Endothelial cell of umbilical vein (primary cell): Measurements from ENCODE around the gene FTO. TPM values are rescaled to one million over a fixed set of nuclear protein-coding genes. Genes with fewer than 3 reads are reported as not detected.

Experiments used
- BruUV-seq: library from RNA; stranded (reverse); fragments of 400-500 nt; replicated peaks from 2 replicates; lab custom pipeline; 2021; lab: Mats Ljungman, UMichigan
- CTCF ChIA-PET: fragments of 300-600, 350-600 bp; sonication (Branson Sonifier 250); formaldehyde crosslinking; loops from one replicate; lab custom pipeline; 2021; ENCODE audit warnings: antibody characterized with exemption, inconsistent platforms; lab: Charles Lee
- POLR2A ChIA-PET: fragments of 300-600, 350-600 bp; sonication (Branson Sonifier 250); formaldehyde crosslinking; loops from one replicate; lab custom pipeline; 2021; ENCODE audit warnings: antibody characterized with exemption, inconsistent platforms; lab: Charles Lee
- DNase-seq: peaks from one replicate; pipeline ENCODE4 v3.0.0-alpha.2; 2011; ENCODE audit warnings: low read depth, low spot score
- FAIRE-seq: peaks from 2 replicates; lab custom pipeline; 2011; peaks lifted over from hg19 to GRCh38; lab: Jason Lieb, UNC
- H2AFZ ChIP-seq: 2 replicates; pipeline ENCODE4 v1.6.0; 2012; ENCODE audit warnings: low read depth, low read length, control low read depth, inconsistent platforms
- H3K27ac ChIP-seq: 2 replicates; pipeline ENCODE4 v1.5.1; 2011; ENCODE audit warnings: low read depth, mild to moderate bottlenecking, control low read depth, low read length, moderate library complexity; ENCODE audit not compliant: insufficient read depth
- H3K27me3 ChIP-seq, 2 experiments: 2 replicates each; pipeline versions ENCODE4 v1.6.0 to v1.6.1; 2011; ENCODE audit warnings: low read length in 2 of 2, mixed read lengths in 1 of 2; ENCODE audit not compliant: control insufficient read depth in 2 of 2, insufficient read depth in 2 of 2
- H3K36me3 ChIP-seq, 2 experiments: 2 replicates in 1 of 2; 3 replicates in 1 of 2; pipeline ENCODE4 v1.5.1; 2011; ENCODE audit warnings: low read length in 2 of 2, mild to moderate bottlenecking in 1 of 2, moderate library complexity in 1 of 2; ENCODE audit not compliant: control insufficient read depth in 2 of 2, insufficient read depth in 2 of 2; ENCODE audit errors: extremely low read depth in 1 of 2
- H3K4me1 ChIP-seq: 3 replicates; pipeline ENCODE4 v1.5.1; 2011; ENCODE audit warnings: mild to moderate bottlenecking, low read length; ENCODE audit not compliant: control insufficient read depth, insufficient read depth; ENCODE audit errors: extremely low read depth
- H3K4me2 ChIP-seq: 2 replicates; pipeline ENCODE4 v1.6.1; 2011; ENCODE audit warnings: low read length, control low read depth, mixed read lengths; ENCODE audit not compliant: insufficient read depth
- H3K4me3 ChIP-seq, 3 experiments: fragments of 200-600 bp in 1 of 3; sonication (generic), shearing (Covaris generic) in 1 of 3; replicated peaks in 1 of 3; 2 replicates each; pipeline ENCODE4 v1.5.1; 2011 to 2016; ENCODE audit warnings: control low read depth in 3 of 3, low read length in 3 of 3, mild to moderate bottlenecking in 2 of 3, inconsistent platforms in 1 of 3, low read depth in 1 of 3, moderate library complexity in 1 of 3; ENCODE audit not compliant: insufficient read depth in 1 of 3
- H3K79me2 ChIP-seq: 2 replicates; pipeline ENCODE4 v1.6.0; 2012; ENCODE audit warnings: low read length, inconsistent platforms; ENCODE audit not compliant: control insufficient read depth, insufficient read depth
- H3K9ac ChIP-seq: replicated peaks from 2 replicates; pipeline ENCODE3; 2011; ENCODE audit warnings: low read length, control low read depth; ENCODE audit not compliant: insufficient read depth; ENCODE audit errors: extremely low read depth
- H3K9me1 ChIP-seq: replicated peaks from 3 replicates; pipeline ENCODE4 v1.6.0; 2011; ENCODE audit warnings: mild to moderate bottlenecking, low read length; ENCODE audit not compliant: control insufficient read depth, insufficient read depth; ENCODE audit errors: extremely low read depth
- H3K9me3 ChIP-seq: replicated peaks from 2 replicates; pipeline ENCODE4 v1.5.1; 2012; ENCODE audit warnings: low read length, inconsistent platforms; ENCODE audit not compliant: control insufficient read depth, insufficient read depth
- H4K20me1 ChIP-seq: replicated peaks from 2 replicates; pipeline ENCODE3; 2011; ENCODE audit warnings: mild to moderate bottlenecking, low read length; ENCODE audit not compliant: control insufficient read depth, insufficient read depth; ENCODE audit errors: extremely low read depth
- EZH2 ChIP-seq: IDR thresholded peaks from 2 replicates; pipeline ENCODE4 v1.6.1; 2012; ENCODE audit warnings: borderline replicate concordance, low read depth, mild to moderate bottlenecking, moderate library complexity, low read length, inconsistent platforms; ENCODE audit not compliant: severe bottlenecking
- FOS ChIP-seq: IDR thresholded peaks from 2 replicates; pipeline ENCODE4 v1.6.1; 2011; ENCODE audit warnings: mild to moderate bottlenecking, low read length, moderate library complexity, borderline replicate concordance; ENCODE audit not compliant: insufficient read depth
- GATA2 ChIP-seq: IDR thresholded peaks from 2 replicates; pipeline ENCODE4 v1.7.0; 2011; ENCODE audit warnings: low read depth, mild to moderate bottlenecking, moderate library complexity, mixed read lengths, low read length; ENCODE audit not compliant: insufficient read length, insufficient read depth
- JUN ChIP-seq: IDR thresholded peaks from 2 replicates; pipeline ENCODE4 v1.6.1; 2011; ENCODE audit warnings: borderline replicate concordance, low read depth; ENCODE audit not compliant: insufficient read length, insufficient read depth
- MYC ChIP-seq: IDR thresholded peaks from one replicate; pipeline ENCODE4 v1.6.1; 2011; ENCODE audit warnings: mild to moderate bottlenecking, low read depth, low read length
- POLR2A ChIP-seq: IDR thresholded peaks from 2 replicates; pipeline ENCODE4 v1.6.1; 2012; ENCODE audit warnings: low read depth, mild to moderate bottlenecking, control low read depth, low read length
- POLR2AphosphoS5 ChIP-seq: IDR thresholded peaks from 2 replicates; pipeline ENCODE4 v1.6.1; 2012; ENCODE audit warnings: low read depth, mild to moderate bottlenecking, control low read depth, low read length, moderate library complexity; ENCODE audit not compliant: insufficient read depth
- dilution Hi-C: fragments of 300-500 bp; cut with MboI; formaldehyde crosslinking; loops from one replicate; pipeline ENCODE4 v1.15.0; 2019; ENCODE audit warnings: low sequenced_read_pairs; ENCODE audit not compliant: extremely low pct_ligation_motif_present
- intact Hi-C: fragments of 100-400 bp; cut with micrococcal nuclease; formaldehyde crosslinking; loops from one replicate; pipeline ENCODE4 v1.10.0; 2022
- polyA plus RNA-seq, 4 experiments: library from polyadenylated mRNA; depleted of rRNA in 3 of 4; stranded (reverse) in 3 of 4; unstranded in 1 of 4; fragments of >200 nt; gene quantifications; 2 replicates each; pipeline versions ENCODE4 v1.2.1 to v1.2.3, GENCODE V29; 2011 to 2012; ENCODE audit warnings: missing spikeins in 1 of 4
- total RNA-seq: library from RNA; stranded (reverse); gene quantifications from 2 replicates; pipeline ENCODE4 v1.2.3, GENCODE V29; 2021
- TF ChIP-seq, protein P1 (sequence below), 2 donors: IDR thresholded peaks; 1 replicate in 1 of 2; 2 replicates in 1 of 2; pipeline ENCODE4 v1.5.1; 2011; ENCODE audit warnings: low read length in 2 of 2, mild to moderate bottlenecking in 2 of 2, moderate library complexity in 2 of 2, control low read depth in 1 of 2, inconsistent platforms in 1 of 2, low read depth in 1 of 2; ENCODE audit not compliant: insufficient read depth in 1 of 2; ENCODE audit errors: extremely low read depth in 1 of 2
- TF ChIP-seq, protein P2 (sequence below): IDR thresholded peaks from 2 replicates; pipeline ENCODE4 v1.6.1; 2011; ENCODE audit not compliant: insufficient read depth, insufficient read length

FTO gene
- total and polyA plus RNA-seq, 2 donors (not counting 3 experiments of a cell fraction or from before 2014, with no cell fraction given): 48.6 to 87.1 TPM

DNA sequence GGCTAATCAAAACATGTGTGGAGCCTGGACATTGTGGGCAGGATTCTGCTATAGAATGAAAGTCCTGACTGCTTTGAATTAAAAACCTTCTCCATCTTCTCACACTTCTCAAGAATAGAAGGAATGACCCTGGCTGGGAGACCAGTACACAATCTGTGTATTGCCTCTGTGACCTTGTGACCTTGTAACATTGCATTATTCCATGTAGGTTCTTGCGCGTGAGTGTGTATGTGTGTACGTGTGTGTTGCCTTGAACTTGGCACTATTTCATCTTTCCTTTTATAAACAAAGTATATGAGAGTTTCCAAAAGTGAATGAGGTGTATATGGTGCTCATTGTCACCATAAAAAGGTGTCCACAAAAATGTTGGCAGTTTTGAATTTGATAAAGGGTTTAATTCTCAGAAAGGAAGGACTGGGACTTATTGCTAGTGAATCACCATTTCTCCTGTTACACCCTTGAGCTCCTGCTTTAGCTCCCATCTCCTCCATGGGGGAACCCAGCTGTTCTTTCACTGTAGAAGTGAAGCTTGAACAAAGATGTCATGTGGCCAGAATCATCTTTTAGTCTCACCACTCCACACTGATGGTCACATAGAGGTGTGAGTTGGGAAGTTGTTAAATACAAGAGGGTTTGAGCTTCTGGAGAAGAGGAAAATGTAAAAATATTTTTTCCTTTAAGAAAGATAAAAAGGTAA, 244.9 kb downstream of the FTO start:
- Histone ChIP-seq H3K27me3 (no peaks in the 10 kb centered on the region), H3K36me3 (no peaks in the 10 kb centered on the region), H3K4me1 (no peaks in the 10 kb centered on the region), H4K20me1 (no peaks in the 10 kb centered on the region), H3K4me2 (no peak overlapping the region), H2AFZ (no peak overlapping the region), H3K27ac (no peak overlapping the region), H3K4me3 (no peak overlapping the region), H3K9ac (no peak overlapping the region), H3K79me2 (no peaks in the 10 kb centered on the region), H3K9me3 (no peaks in the 10 kb centered on the region), H3K9me1 (no peaks in the 10 kb centered on the region)
- dilution Hi-C loops (no loop called here), intact Hi-C loops (loop anchor here (5.0 kb wide), 5 partner anchors 333 to 1753 kb away; no protein-coding TSS in a partner anchor)
- no peak for DNase-seq
- POLR2A ChIA-PET: no interaction called here
- BruUV-seq: no TSS peak
- CTCF ChIA-PET: interaction anchor here (0.8 to 1.9 kb wide), 5 partner anchors 56 to 1511 kb away, joined by 3 to 4 read pairs (median 3); no protein-coding TSS in a partner anchor
- FAIRE-seq: no peak
- no peak for TF ChIP-seq POLR2AphosphoS5
- TF ChIP-seq POLR2A: no peak
- TF ChIP-seq FOS: no peak
- TF ChIP-seq, protein P1, sequence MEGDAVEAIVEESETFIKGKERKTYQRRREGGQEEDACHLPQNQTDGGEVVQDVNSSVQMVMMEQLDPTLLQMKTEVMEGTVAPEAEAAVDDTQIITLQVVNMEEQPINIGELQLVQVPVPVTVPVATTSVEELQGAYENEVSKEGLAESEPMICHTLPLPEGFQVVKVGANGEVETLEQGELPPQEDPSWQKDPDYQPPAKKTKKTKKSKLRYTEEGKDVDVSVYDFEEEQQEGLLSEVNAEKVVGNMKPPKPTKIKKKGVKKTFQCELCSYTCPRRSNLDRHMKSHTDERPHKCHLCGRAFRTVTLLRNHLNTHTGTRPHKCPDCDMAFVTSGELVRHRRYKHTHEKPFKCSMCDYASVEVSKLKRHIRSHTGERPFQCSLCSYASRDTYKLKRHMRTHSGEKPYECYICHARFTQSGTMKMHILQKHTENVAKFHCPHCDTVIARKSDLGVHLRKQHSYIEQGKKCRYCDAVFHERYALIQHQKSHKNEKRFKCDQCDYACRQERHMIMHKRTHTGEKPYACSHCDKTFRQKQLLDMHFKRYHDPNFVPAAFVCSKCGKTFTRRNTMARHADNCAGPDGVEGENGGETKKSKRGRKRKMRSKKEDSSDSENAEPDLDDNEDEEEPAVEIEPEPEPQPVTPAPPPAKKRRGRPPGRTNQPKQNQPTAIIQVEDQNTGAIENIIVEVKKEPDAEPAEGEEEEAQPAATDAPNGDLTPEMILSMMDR (IDR thresholded peaks at IDR 0.05; ENCODE audit: extremely low read depth in 1 of 2, insufficient read depth in 1 of 2, low read depth in 1 of 2, low read length in 2 of 2): no peak
- TF ChIP-seq GATA2: no peak
- TF ChIP-seq MYC: no peak
- TF ChIP-seq, protein P2, sequence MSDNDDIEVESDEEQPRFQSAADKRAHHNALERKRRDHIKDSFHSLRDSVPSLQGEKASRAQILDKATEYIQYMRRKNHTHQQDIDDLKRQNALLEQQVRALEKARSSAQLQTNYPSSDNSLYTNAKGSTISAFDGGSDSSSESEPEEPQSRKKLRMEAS: no peak
- TF ChIP-seq JUN: no peak
- TF ChIP-seq EZH2: no peak
